ENCODE measurements around the gene TRIAP1.

Gene TRIAP1

DNA sequence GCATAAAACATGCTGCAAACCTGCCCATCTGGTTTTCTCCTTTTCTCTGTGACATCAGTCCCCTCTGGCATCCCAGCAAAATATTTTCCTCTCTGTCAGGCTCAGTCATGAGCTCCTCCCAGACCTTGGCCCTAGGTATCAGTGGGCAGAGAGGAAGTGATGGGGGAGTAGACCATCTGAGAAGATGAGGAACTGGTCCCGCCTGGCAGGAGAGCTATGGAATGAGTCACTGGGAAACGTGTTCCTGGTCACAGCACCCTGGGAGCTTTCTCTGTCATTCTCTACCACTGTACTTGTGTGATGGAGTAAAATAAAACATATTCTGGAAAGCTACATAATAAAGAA, 28.4 kb upstream of the TRIAP1 start:
- Mint-ChIP-seq H3K27me3 (no peaks in the 10 kb centered on the region), H3K36me3 (ENCODE audit: low read depth) (peaks cover 7% of the 10 kb centered on the region), H3K4me1 (ENCODE audit: low read depth) (peaks cover 15% of the 10 kb centered on the region), H3K4me3 (no peak overlapping the region), H3K9me3 (no peaks in the 10 kb centered on the region), H3K27ac (no peak overlapping the region)
- no peak for DNase-seq

DNA sequence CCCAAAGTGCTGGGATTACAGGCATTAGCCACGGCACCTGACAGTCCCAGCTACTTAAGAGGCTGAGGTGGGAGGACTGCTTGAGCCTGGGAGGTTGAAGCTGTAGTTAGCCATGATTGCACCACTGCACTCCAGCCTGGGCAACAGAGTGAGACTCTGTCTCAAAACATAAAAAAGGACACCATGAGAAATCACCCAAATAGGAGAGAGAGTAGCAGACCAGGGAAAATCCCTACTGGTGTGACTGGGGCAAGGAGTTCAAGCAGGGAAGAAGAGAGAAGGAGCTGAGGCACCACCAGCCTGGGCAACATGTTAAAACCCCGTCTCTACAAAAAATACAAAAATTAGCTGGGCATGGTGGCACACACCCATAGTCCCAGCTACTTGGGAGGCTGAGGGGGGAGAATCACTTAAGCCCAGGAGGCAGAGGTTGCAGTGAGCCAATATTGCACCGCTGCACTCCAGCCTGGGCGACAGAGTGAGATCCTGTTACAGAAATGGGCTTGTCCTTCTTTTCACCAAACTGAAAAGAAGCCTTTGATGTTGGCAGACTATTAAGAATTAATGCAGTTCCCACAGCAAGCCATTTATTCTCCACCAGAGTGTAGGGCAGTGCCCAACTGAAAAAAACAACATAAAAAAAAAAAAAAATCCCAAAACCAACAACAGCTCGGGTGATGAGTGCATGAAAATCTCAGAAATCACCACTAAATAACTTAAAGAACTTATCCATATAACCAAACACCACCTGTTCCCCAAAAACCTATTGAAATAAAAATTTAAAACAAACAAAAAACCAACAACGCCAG, 27.8 kb upstream of the TRIAP1 start:
- H3K27me3 Mint-ChIP-seq: no peaks in the 10 kb centered on the region
- peaks cover 15% of the 10 kb centered on the region for H3K4me1 Mint-ChIP-seq (ENCODE audit: low read depth)
- no peak overlapping the region for H3K4me3 Mint-ChIP-seq
- H3K36me3 Mint-ChIP-seq (ENCODE audit: low read depth): peaks cover 7% of the 10 kb centered on the region
- no peaks in the 10 kb centered on the region for H3K9me3 Mint-ChIP-seq
- no peak for DNase-seq
- H3K27ac Mint-ChIP-seq: no peak overlapping the region

DNA sequence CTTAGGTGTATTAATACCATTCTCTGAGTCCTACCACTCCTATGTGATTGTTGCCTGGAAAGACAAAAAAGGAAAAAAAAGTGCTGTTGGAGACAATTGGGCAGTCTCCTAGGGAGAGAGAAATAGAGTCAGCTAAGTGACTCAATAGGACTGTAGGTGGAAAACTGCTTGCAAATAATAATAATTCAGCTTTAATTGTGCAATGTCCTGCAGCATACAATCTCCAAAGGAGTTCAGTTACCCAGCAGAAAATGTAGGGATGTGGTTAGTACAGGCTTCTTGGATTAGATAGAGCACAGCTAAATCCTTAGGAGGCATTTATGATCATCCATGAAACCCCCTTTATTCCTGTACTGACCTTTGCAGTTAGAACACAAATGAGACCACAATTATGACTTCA, 26.3 kb upstream of the TRIAP1 start:
- no peaks in the 10 kb centered on the region for H3K27me3 Mint-ChIP-seq
- H3K9me3 Mint-ChIP-seq: no peaks in the 10 kb centered on the region
- H3K36me3 Mint-ChIP-seq (ENCODE audit: low read depth): peaks cover 18% of the 10 kb centered on the region
- H3K27ac Mint-ChIP-seq: no peak overlapping the region
- H3K4me3 Mint-ChIP-seq: no peak overlapping the region
- DNase-seq: no peak
- peaks cover 22% of the 10 kb centered on the region for H3K4me1 Mint-ChIP-seq (ENCODE audit: low read depth)

DNA sequence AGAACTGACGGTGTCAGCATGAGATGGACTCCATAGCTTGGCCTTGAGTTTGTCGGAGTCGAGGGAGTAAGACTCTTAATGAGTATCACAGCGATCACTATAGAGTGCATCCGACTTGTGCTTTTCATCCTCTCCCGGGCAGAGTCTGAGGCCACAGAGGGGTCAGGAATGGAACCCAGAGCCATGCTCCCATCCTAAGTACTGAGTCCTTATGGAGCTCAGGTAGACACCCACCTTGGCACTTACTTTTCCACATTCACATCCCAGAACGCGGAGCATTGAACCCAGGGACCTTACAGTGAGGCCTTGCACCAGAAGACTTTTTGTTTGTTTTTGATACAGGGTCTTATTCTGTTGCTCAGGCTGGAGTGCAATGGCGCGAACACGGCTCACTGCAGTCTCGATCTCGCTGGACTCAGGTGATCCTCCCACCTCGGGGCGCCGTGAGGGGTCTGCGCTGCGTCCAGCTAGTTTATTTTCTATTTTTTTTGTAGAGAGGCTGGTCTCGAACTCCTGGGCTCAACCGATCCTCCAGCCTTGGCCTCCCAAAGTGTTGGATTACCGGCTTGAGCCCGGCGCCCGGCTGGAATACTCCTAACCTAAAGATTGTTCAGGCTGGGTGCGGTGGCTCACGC, 24.1 kb upstream of the TRIAP1 start:
- Mint-ChIP-seq H3K4me3 (peak overlapping the region; percentile 97), H3K27ac (peak overlapping the region; percentile 83), H3K4me1 (ENCODE audit: low read depth) (peaks cover 43% of the 10 kb centered on the region), H3K27me3 (no peaks in the 10 kb centered on the region), H3K9me3 (no peaks in the 10 kb centered on the region), H3K36me3 (ENCODE audit: low read depth) (peaks cover 40% of the 10 kb centered on the region)
- DNase-seq: no peak

DNA sequence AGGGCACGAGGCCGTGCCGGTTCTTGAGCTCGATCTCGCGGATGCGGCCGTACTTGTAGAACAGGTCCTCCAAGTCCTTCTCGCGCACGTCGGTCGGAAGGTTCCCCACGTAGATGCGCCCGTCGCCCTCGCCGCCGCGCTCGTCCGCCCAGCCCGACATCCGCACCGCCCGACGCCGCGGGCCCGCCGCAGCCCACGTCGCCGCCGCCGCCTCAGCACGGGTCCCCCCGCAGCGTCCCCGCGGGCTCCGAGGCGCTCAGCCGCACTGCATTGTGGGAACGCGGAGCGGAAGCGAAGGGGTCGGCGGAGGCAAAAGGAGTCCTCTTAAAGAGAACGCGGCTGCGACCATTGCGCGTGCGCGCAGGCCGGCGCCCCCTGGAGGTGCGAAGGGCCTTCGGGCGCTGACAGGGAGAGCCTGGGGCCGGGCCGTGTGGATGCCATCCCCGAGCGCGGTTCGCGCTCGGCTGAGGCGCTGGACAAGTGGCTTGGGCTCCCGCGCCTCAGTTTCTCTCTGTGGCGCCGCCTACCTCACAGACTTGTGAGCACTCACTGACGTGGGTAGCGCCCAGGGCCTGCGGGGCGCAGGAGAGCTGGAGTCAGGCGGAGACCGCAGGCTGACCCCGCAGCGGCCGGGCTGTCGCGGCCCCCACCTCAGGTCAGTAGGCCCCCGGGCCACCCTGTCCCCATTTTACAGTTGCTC, 23.4 kb upstream of the TRIAP1 start, which contains the start of gene SRSF9:
Gene SRSF9, minus strand, starts transcription at position 299 of the 700 bp plus-strand sequence. Its CDS starts 139 bp downstream, at position 160.
- Mint-ChIP-seq H3K4me3 (peak within 1 kb of the TSS; percentile 97), H3K27ac (peak within 1 kb of the TSS; percentile 93), H3K36me3 (ENCODE audit: low read depth) (peaks cover 47% of the 10 kb centered on the region), H3K9me3 (no peaks in the 10 kb centered on the region), H3K27me3 (no peaks in the 10 kb centered on the region), H3K4me1 (ENCODE audit: low read depth) (peaks cover 47% of the 10 kb centered on the region)
- DNase-seq: peak; percentile 97

DNA sequence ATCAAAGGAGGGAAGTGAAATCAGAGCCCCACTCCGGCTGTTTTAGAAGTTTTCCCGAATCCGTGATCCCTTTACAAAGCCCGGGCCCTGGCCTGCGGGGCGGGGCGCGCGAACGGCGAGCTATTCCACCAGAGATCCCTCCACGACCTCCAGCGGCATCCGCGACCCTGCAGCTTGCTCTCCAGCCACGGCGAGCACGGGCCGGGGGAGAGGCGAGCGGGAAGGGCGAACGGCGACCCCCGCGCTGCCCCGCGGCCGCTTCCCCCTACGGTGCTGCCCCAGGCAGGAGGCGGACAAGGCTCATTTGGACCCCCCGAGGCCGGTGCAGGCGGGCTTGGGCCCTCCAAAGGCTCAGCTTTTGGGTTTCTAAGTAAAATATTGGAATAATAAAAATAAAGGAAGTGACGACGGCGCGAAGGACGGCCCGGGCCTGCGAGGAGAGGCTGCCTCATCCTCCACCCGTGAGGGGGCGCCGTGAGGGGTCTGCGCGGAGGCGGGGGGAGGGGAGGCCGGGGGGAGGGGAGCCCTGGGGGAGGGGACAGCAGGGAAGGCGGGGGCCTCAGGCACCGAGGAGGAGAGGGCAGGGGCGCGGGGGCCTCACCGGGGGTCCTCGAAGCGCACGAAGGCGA, 22.8 kb upstream of the TRIAP1 start:
- no peaks in the 10 kb centered on the region for H3K27me3 Mint-ChIP-seq
- peak overlapping the region; percentile 97 for H3K4me3 Mint-ChIP-seq
- no peak for DNase-seq
- no peaks in the 10 kb centered on the region for H3K9me3 Mint-ChIP-seq
- peaks cover 49% of the 10 kb centered on the region for H3K4me1 Mint-ChIP-seq (ENCODE audit: low read depth)
- peak overlapping the region; percentile 93 for H3K27ac Mint-ChIP-seq
- peaks cover 54% of the 10 kb centered on the region for H3K36me3 Mint-ChIP-seq (ENCODE audit: low read depth)

DNA sequence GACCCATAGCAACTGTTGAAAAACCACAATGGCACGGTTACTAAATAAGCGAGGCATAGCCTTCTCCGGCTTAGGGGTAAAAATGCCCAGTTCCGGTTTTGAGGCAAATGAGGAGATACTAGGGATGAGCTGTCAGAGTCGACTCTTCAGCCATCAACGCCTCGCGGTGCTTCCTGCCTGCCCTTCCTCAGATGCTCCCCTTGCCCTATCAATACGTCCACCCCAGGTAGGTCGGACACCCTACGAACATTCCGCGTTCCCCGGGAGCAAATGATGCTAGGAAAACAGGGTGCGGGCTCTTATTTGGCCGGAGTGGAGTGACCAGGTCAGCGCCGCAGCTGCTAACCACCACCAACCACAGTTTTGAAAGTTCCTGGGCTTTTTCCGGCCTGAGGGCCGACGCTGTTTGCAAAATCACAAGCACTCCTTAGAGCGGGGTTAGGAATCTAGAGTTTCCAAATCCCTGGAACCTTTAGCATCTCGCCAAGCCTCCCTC, 22.2 kb upstream of the TRIAP1 start:
- peaks cover 47% of the 10 kb centered on the region for H3K4me1 Mint-ChIP-seq (ENCODE audit: low read depth)
- peak overlapping the region; percentile 93 for H3K27ac Mint-ChIP-seq
- DNase-seq: peak; percentile 41
- H3K36me3 Mint-ChIP-seq (ENCODE audit: low read depth): peaks cover 59% of the 10 kb centered on the region
- no peaks in the 10 kb centered on the region for H3K9me3 Mint-ChIP-seq
- peak overlapping the region; percentile 97 for H3K4me3 Mint-ChIP-seq
- H3K27me3 Mint-ChIP-seq: no peaks in the 10 kb centered on the region

DNA sequence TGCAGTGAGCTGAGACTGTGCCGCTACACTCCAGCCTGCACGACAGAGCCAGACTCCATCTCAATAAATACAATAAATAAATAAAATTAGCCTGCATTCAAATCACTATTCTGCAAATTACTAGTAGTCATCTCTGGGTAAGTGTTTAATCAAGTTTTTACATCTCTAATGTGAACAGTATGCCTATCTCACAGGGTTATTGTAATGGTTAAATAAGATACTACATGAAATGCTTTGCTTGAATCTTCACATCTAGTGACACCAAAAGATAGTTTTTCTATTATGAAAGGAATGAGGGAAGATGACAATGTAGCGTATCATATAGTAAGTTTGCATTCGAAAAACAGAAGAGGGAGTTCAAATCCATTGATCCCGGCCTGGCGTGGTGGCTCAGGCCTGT, 21.3 kb upstream of the TRIAP1 start:
- Mint-ChIP-seq H3K4me1 (ENCODE audit: low read depth) (peaks cover 46% of the 10 kb centered on the region), H3K36me3 (ENCODE audit: low read depth) (peaks cover 68% of the 10 kb centered on the region), H3K27ac (peak overlapping the region; percentile 93)

DNA sequence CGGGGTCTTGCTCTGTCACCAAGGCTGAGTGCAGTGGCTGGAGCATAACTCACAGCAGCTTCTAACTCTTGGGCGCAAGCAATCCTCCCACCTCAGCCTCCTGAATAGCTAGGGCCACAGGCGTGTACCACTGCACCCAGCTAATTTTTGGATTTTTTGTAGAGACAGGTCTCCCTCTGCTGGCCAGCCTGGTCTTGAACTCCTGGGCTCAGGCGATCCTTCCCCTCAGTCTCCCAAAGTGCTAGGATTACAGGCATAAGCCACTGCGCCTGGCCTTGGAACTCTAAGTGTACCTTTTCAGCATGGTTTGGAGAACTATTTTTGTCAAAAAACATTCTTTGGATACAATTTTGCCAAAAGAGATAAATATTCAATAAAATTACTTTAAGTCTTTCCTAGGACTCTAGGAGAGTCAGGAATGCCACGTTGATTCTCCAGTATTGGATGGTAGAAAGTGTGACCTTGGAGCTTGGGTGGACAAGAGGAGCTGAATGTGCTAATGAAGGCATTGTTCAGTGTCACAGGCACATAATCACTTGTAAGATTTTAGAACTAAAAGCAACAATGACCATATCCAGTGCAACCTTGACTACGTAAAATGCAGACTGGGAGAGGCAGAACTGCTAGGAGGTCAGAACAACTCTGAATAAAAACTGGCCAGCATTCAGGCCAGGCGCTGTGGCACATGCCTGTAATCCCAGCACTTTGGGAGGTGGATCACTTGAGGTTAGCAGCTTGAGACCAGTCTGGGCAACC, 20.6 kb upstream of the TRIAP1 start:
- peaks cover 44% of the 10 kb centered on the region for H3K4me1 Mint-ChIP-seq (ENCODE audit: low read depth)
- no peaks in the 10 kb centered on the region for H3K9me3 Mint-ChIP-seq
- peaks cover 75% of the 10 kb centered on the region for H3K36me3 Mint-ChIP-seq (ENCODE audit: low read depth)
- peak overlapping the region; percentile 83 for H3K27ac Mint-ChIP-seq
- H3K4me3 Mint-ChIP-seq: peak overlapping the region; percentile 25
- H3K27me3 Mint-ChIP-seq: no peaks in the 10 kb centered on the region
- DNase-seq: peak; percentile 53

More for the DNA sequence above, 21.3 kb upstream of the TRIAP1 start:
- Mint-ChIP-seq H3K9me3 (no peaks in the 10 kb centered on the region), H3K27me3 (no peaks in the 10 kb centered on the region), H3K4me3 (peak overlapping the region; percentile 97)
- DNase-seq: no peak

DNA sequence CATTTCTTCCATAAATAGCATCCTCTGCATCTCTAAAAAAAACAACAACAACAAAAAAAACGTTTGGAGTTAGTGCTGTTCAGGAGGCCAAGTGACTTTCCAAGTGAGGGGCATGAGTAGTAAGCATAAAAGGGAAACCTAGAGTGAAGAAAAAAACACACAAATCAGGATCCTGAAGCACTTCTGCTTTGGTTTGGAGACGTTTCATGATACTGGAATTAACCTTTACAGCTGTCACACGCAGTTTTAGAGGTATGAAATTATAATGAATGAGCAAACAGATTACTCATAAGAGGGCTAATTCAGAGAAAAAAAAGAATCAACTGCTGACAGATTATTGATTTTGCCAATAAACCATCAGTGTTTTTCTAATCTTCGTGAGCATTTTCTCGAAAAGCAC, 19.6 kb upstream of the TRIAP1 start:
- no peaks in the 10 kb centered on the region for H3K9me3 Mint-ChIP-seq
- peaks cover 39% of the 10 kb centered on the region for H3K4me1 Mint-ChIP-seq (ENCODE audit: low read depth)
- peaks cover 83% of the 10 kb centered on the region for H3K36me3 Mint-ChIP-seq (ENCODE audit: low read depth)
- H3K4me3 Mint-ChIP-seq: no peak overlapping the region
- H3K27ac Mint-ChIP-seq: peak overlapping the region; percentile 83
- H3K27me3 Mint-ChIP-seq: no peaks in the 10 kb centered on the region
- no peak for DNase-seq

DNA sequence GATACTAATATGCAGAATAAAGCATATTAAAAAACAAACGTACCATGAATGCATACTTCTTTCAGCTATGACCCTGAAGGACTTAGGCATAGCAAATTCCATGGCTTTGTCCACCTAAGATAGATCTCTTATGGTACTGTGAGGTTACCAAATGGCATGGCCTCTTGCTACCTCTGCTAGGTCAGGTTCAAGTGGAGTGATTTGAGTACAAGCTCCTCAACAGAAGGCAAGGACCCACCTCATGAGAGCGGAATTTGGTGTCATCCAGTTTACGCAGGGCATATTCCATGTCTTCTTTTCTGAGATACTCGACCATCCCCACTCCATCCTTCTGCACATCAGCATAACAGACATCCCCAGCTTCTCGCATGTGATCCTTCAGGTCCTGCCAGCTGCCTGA, 17.5 kb upstream of the TRIAP1 start:
- Mint-ChIP-seq H3K36me3 (ENCODE audit: low read depth) (peaks cover 96% of the 10 kb centered on the region), H3K4me1 (ENCODE audit: low read depth) (peaks cover 34% of the 10 kb centered on the region), H3K27ac (peak overlapping the region; percentile 72), H3K27me3 (no peaks in the 10 kb centered on the region), H3K4me3 (no peak overlapping the region), H3K9me3 (no peaks in the 10 kb centered on the region)
- DNase-seq: no peak

DNA sequence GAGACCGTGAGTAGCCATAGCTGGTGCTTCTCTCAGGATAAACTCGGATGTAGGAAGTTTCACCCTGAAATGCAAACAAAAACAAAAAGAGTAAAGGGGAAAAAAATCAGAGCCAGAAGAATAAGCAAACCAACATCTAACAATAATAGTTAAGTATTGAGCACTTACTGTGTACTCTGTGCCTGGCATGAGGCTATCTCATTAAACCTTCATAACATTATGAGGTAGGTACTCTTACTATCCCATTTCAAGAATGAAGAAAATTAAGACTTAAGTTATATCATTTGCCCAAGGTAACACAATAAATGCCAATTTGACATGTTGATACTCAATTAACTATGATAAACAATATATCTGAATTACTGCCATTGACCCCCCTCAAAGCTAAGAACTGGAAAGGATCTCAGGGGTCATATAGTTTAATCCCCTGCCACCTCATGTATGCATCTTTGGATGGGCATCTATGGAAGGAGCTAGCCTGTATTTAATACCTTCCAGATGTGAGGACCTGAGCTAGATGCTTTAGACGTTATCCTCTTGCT, 16.0 kb upstream of the TRIAP1 start:
- Mint-ChIP-seq H3K4me1 (ENCODE audit: low read depth) (peaks cover 24% of the 10 kb centered on the region), H3K9me3 (no peaks in the 10 kb centered on the region), H3K4me3 (no peak overlapping the region), H3K36me3 (ENCODE audit: low read depth) (peaks cover 97% of the 10 kb centered on the region), H3K27ac (peak overlapping the region; percentile 51), H3K27me3 (no peaks in the 10 kb centered on the region)
- DNase-seq: no peak

DNA sequence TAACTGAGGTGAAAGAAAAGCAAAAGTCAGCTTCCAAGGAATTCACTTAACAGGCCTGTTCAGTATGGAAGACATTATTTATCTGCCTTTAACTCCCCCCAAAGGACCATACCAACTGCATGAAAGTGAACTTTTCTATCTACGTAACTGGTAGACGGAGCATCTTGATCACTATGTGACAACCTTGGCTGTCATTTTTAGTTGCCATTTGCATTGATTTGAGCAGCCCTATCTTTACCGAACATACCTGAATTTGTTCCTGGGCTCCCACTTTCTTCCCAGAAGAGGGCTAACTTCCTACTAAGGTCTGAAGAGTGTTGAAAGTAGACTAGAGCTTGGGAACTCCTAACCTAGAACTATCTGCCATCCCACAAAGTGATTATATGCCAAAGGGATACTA, 14.0 kb upstream of the TRIAP1 start:
- DNase-seq: no peak
- H3K4me1 Mint-ChIP-seq (ENCODE audit: low read depth): peaks cover 6% of the 10 kb centered on the region
- no peak overlapping the region for H3K4me3 Mint-ChIP-seq
- H3K9me3 Mint-ChIP-seq: no peaks in the 10 kb centered on the region
- peaks cover 97% of the 10 kb centered on the region for H3K36me3 Mint-ChIP-seq (ENCODE audit: low read depth)
- H3K27me3 Mint-ChIP-seq: no peaks in the 10 kb centered on the region
- H3K27ac Mint-ChIP-seq: no peak overlapping the region

All from activated T-cell treated with anti-CD3 and anti-CD28 coated beads, Interleukin-2, amount 50 U/mL, for 24 hours (primary cell).